Superior temporal gyrus (tissue), 1 donor: ENCODE results near the gene RNH1.

ENCODE experiments used
- DNase-seq: peaks from one replicate; pipeline ENCODE4 v3.0.0-alpha.2; 2016; ENCODE audit errors: extremely low spot score

RNH1 gene

GRCh38 chr11:459511-460220 lies 47.4 kb downstream of the RNH1 start:
- no peak for DNase-seq

- DNase-seq, result no peak
Measured at GRCh38 chr11:457111-457760, 49.8 kb downstream of the RNH1 start.

- no peak for DNase-seq
Measured at GRCh38 chr11:456533-456932, 50.5 kb downstream of the RNH1 start.

GRCh38 chr11:455566-456147 lies 51.4 kb downstream of the RNH1 start:
- DNase-seq, result no peak

- no peak for DNase-seq
Measured at GRCh38 chr11:454801-455565, 52.1 kb downstream of the RNH1 start.

GRCh38 chr11:454043-454442 lies 53.0 kb downstream of the RNH1 start:
- DNase-seq, result no peak

GRCh38 chr11:453564-453963 lies 53.5 kb downstream of the RNH1 start:
- no peak for DNase-seq

GRCh38 chr11:452916-453527 lies 54.0 kb downstream of the RNH1 start:
- no peak for DNase-seq

GRCh38 chr11:452203-452744 lies 54.8 kb downstream of the RNH1 start:
- no peak for DNase-seq

GRCh38 chr11:451738-452137 lies 55.3 kb downstream of the RNH1 start:
- no peak for DNase-seq

GRCh38 chr11:450809-451451 lies 56.1 kb downstream of the RNH1 start:
- peak; percentile 66 for DNase-seq

GRCh38 chr11:449889-450808 lies 56.9 kb downstream of the RNH1 start, which contains the start of gene PTDSS2:
Gene PTDSS2, plus strand, starts transcription at chr11:450279. Its CDS starts 177 bp downstream, at chr11:450456.
- peak; percentile 96 for DNase-seq

GRCh38 chr11:447923-448731 lies 58.9 kb downstream of the RNH1 start:
- peak; percentile 87 for DNase-seq

- no peak for DNase-seq
Measured at GRCh38 chr11:446891-447290, 60.2 kb downstream of the RNH1 start.

- DNase-seq, result no peak
Measured at GRCh38 chr11:445765-446588, 61.1 kb downstream of the RNH1 start.
